Measurements from ENCODE around the gene PTX4. TPM values are rescaled to one million over a fixed set of nuclear protein-coding genes. Genes with fewer than 3 reads are reported as not detected.
"Not testable (repeated sequence)": the region's sequence is repeated elsewhere in the genome, so short reads cannot be mapped to it uniquely, and the experiment has no call there.

PTX4 gene
- total RNA-seq, 2 experiments from 2014 or later: not detected

DNA sequence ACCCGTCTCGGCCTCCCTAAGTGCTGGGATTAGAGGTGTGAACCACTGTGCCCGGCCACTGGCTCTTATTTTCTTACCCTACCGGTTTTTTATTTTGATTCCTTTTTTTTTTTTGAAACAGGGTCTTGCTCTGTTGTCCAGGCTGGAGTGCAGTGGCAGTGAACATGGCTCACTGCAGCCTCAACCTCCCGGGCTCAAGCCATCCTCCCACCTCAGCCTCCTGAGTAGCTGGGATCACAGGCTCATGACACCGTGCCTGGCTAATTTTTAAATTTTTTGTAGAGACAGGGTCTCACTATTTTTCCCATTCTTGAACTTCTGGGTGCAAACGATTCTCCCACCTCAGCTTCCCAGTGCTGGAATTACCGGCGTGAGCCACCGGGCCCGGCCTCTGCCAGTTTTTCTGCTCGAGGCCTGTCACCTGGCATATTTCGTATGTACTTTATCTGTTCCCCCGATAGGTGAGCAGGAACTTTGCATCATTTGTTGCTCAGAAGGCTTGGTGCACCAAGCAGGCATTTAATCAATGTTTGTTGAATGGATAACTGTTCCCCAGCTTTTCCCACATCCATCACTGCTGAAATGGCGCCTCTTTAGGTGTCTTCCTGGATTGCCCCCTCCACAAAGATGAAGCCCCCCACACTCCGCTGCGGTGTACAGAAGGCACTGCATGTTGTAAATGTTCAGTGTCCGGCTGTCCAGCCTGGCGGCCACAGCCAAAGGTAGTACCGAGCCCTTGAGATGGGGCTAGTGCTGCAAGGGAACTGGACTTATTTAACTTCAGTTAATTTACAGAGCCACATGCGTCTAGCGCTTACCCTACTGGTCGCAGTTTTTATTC, 3.6 kb upstream of the PTX4 start:
- Mint-ChIP-seq H3K4me3 (peak overlapping the region; percentile 94), H3K36me3 (no peaks in the 10 kb centered on the region), H3K4me1 (peaks cover 8% of the 10 kb centered on the region), H3K9me3 (no peaks in the 10 kb centered on the region), H3K27me3 (no peaks in the 10 kb centered on the region), H3K27ac (peak overlapping the region; percentile 98)
- ATAC-seq (ENCODE audit: low read depth) (no peak), DNase-seq (no peak)
- POLR2A ChIA-PET: interaction anchor here (0.5 to 3.5 kb wide), 10 partner anchors 10 to 280 kb away, joined by 3 to 26 read pairs (median 5); partner anchors contain the start of genes EME2, MAPK8IP3, MRPS34 and TMEM204

- no peak overlapping the region for H3K4me3 Mint-ChIP-seq
- H3K27ac Mint-ChIP-seq: no peak overlapping the region
- POLR2A ChIA-PET: interaction anchor here (3.5 kb wide), 1 partner anchor 71 kb away, joined by 26 read pairs; the partner anchor contains the start of gene UQCC4
- no peaks in the 10 kb centered on the region for H3K9me3 Mint-ChIP-seq
- DNase-seq (no peak), ATAC-seq (ENCODE audit: low read depth) (no peak)
- no peaks in the 10 kb centered on the region for H3K27me3 Mint-ChIP-seq
- no peaks in the 10 kb centered on the region for H3K36me3 Mint-ChIP-seq
- peaks cover 8% of the 10 kb centered on the region for H3K4me1 Mint-ChIP-seq
These were observed 2.6 kb upstream of the PTX4 start for GRCh38 chr16:1491327-1491726.

DNA sequence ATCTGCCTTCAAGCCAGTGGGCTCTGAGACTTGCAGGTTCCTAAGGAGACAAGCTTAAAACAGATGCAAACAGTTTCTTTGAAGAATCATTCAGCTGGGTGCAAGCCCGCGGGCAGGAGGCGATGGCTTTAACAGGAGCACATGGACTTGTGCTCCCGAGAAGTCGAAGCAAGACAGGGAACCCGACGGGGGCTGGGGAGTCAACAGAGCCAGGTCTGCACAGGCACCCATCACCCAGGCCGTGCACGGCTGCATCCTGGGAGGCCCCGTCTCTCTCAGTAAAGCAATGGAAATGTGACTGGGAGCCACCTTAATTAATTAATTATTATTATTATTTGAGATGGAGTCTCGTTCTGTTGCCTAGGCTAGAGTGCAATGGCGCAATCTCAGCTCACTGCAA, 333 bp upstream of the PTX4 start:
- POLR2A ChIA-PET: no interaction called here
- Mint-ChIP-seq H3K27ac (no peak overlapping the region), H3K27me3 (no peaks in the 10 kb centered on the region), H3K4me1 (peaks cover 8% of the 10 kb centered on the region), H3K4me3 (no peak overlapping the region), H3K36me3 (no peaks in the 10 kb centered on the region), H3K9me3 (no peaks in the 10 kb centered on the region)
- no peak for ATAC-seq (ENCODE audit: low read depth)
- no peak for DNase-seq

DNA sequence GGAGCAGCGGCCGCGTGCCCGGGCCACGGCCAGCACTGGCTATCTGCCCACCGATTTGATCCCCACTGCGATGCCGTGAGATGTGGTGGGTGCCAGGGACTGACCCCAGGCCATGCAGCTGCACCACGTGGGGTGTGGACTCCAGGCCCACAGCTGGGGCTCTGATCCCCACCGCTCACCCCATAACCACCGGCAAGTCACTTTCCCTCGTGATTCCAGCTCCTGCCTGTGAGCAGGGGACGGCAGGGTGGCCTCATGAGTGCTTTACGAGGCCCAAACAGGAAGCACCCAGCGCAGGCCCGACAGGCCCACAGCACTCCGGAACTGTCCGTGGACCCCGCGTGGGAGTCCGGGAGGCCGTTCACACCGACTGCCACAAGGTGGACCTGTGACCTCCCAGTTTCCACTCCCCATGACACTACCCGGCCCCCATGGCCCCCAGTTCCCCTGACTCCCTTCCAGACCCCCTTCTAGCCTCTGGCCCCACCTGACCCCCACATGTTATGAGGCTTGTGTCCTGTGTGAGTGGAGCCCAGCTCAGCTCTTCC, 616 bp downstream of the PTX4 start:
- ATAC-seq (ENCODE audit: low read depth): no peak
- H3K27me3 Mint-ChIP-seq: no peaks in the 10 kb centered on the region
- POLR2A ChIA-PET: no interaction called here
- no peak for DNase-seq
- H3K36me3 Mint-ChIP-seq: no peaks in the 10 kb centered on the region
- H3K4me1 Mint-ChIP-seq: peaks cover 8% of the 10 kb centered on the region
- no peak overlapping the region for H3K27ac Mint-ChIP-seq
- H3K4me3 Mint-ChIP-seq: no peak overlapping the region
- H3K9me3 Mint-ChIP-seq: no peaks in the 10 kb centered on the region

GRCh38 chr16:1487395-1488053, 1.2 kb downstream of the PTX4 start:
- H3K36me3 Mint-ChIP-seq: no peaks in the 10 kb centered on the region
- DNase-seq (no peak), ATAC-seq (ENCODE audit: low read depth) (no peak)
- H3K27ac Mint-ChIP-seq: no peak overlapping the region
- no peaks in the 10 kb centered on the region for H3K9me3 Mint-ChIP-seq
- H3K4me1 Mint-ChIP-seq: peaks cover 3% of the 10 kb centered on the region
- H3K4me3 Mint-ChIP-seq: no peak overlapping the region
- POLR2A ChIA-PET: no interaction called here
- no peaks in the 10 kb centered on the region for H3K27me3 Mint-ChIP-seq

GRCh38 chr16:1486551-1487390, 2.0 kb downstream of the PTX4 start:
- no peak overlapping the region for H3K27ac Mint-ChIP-seq
- POLR2A ChIA-PET: no interaction called here
- H3K9me3 Mint-ChIP-seq: no peaks in the 10 kb centered on the region
- DNase-seq (no peak), ATAC-seq (ENCODE audit: low read depth) (no peak)
- no peaks in the 10 kb centered on the region for H3K4me1 Mint-ChIP-seq
- H3K4me3 Mint-ChIP-seq: no peak overlapping the region
- H3K27me3 Mint-ChIP-seq: no peaks in the 10 kb centered on the region
- no peaks in the 10 kb centered on the region for H3K36me3 Mint-ChIP-seq

DNA sequence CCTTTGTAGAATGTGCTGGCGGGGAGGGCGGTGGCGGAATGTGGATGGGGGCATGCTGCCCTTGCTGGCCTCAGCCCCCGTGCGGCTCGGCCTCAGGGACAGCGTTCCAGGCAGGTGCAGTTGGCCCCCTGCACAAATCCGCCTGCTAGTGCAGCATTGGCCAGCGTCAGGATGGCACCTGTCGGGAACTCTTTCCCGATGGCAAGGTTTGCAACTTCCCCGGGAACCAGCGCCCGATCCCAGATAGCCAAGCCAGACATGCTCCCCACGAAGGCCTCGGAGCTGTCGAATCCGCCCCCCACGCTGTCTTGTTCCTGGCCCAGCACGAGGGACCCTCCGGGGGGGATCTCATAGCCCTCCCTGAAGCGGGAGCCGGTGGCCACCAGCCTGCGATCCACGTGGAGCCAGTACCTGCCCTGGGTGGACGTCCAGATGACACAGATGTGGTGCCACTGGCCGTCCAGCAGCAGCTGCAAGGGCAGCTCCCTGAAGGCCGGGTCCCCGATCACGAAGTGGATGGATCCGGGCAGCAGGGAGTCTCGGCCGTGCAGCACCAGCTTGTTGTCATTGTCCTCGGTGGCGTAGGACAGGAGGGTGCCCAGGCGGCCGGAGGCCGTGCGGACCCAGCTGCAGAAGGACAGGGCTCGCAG, 2.8 kb downstream of the PTX4 start:
- no peak overlapping the region for H3K4me3 Mint-ChIP-seq
- DNase-seq: no peak
- H3K27ac Mint-ChIP-seq: no peak overlapping the region
- H3K9me3 Mint-ChIP-seq: no peaks in the 10 kb centered on the region
- POLR2A ChIA-PET: interaction anchor here (0.6 kb wide), 1 partner anchor 1268 kb away, joined by 4 read pairs; no protein-coding TSS in a partner anchor
- no peaks in the 10 kb centered on the region for H3K36me3 Mint-ChIP-seq
- no peaks in the 10 kb centered on the region for H3K27me3 Mint-ChIP-seq
- no peak for ATAC-seq (ENCODE audit: low read depth)
- peaks cover 1% of the 10 kb centered on the region for H3K4me1 Mint-ChIP-seq

- POLR2A ChIA-PET: interaction anchor here (0.8 kb wide), 1 partner anchor 11 kb away, joined by 4 read pairs; no protein-coding TSS in a partner anchor
- no peaks in the 10 kb centered on the region for H3K36me3 Mint-ChIP-seq
- no peak overlapping the region for H3K4me3 Mint-ChIP-seq
- ATAC-seq (ENCODE audit: low read depth) (no peak), DNase-seq (no peak)
- H3K27ac Mint-ChIP-seq: no peak overlapping the region
- no peaks in the 10 kb centered on the region for H3K9me3 Mint-ChIP-seq
- H3K27me3 Mint-ChIP-seq: no peaks in the 10 kb centered on the region
- H3K4me1 Mint-ChIP-seq: peaks cover 1% of the 10 kb centered on the region
These were observed 6.6 kb downstream of the PTX4 start for GRCh38 chr16:1481906-1482835.

DNA sequence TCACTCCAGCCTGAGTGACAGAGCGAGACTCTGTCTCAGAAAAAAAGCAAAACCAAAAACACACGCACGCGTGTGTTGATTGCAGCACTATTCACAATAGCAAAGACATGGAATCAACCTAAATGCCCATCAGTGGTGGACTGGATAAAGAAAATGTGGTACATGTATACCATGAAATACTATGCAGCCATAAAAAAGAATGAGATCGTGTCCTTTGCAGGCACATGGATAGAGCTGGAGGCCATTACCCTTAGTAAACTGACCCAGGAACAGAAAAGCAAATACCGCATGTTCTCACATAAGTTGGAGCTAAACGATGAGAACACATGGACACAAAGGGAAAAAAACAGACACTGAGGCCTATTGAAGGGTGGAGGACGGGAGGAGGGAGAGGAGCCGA, 9.8 kb downstream of the PTX4 start:
- ATAC-seq (ENCODE audit: low read depth); DNase-seq; H3K9me3 Mint-ChIP-seq; H3K4me3 Mint-ChIP-seq; H3K36me3 Mint-ChIP-seq; H3K27ac Mint-ChIP-seq; H3K4me1 Mint-ChIP-seq; H3K27me3 Mint-ChIP-seq: not testable (repeated sequence)
- POLR2A ChIA-PET: interaction anchor here (1.1 kb wide), 1 partner anchor 14 kb away, joined by 4 read pairs; the partner anchor contains the start of gene TELO2

DNA sequence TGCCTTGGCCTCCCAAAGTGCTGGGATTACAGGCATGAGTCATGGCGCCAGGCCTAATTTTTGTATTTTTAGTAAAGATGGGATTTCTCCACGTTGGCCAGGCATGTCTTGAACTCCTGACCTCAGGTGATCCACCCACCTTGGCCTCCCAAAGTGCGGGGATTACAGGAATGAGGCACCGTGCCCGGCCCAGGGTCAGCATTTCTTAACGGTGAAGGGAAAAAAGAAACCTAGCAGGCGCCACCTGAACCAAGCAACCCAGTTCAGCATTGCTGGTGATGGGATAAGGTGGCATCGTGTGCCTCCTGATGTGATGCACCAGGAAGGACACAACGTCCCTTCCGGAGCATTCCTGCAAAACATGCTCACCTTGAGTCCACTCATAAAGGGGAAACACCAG, 11.7 kb downstream of the PTX4 start:
- Mint-ChIP-seq H3K27me3 (no peaks in the 10 kb centered on the region), H3K4me1 (peaks cover 17% of the 10 kb centered on the region), H3K27ac (no peak overlapping the region), H3K9me3 (no peaks in the 10 kb centered on the region), H3K36me3 (no peaks in the 10 kb centered on the region), H3K4me3 (no peak overlapping the region)
- DNase-seq (no peak), ATAC-seq (ENCODE audit: low read depth) (no peak)
- POLR2A ChIA-PET: interaction anchor here (1.5 kb wide), 1 partner anchor 97 kb away, joined by 3 read pairs; no protein-coding TSS in a partner anchor

- Mint-ChIP-seq H3K4me1 (peaks cover 15% of the 10 kb centered on the region), H3K27ac (peak overlapping the region; percentile 87), H3K4me3 (peak overlapping the region; percentile 88), H3K9me3 (no peaks in the 10 kb centered on the region), H3K27me3 (no peaks in the 10 kb centered on the region), H3K36me3 (no peaks in the 10 kb centered on the region)
- no peak for DNase-seq
- POLR2A ChIA-PET: interaction anchor here (0.6 to 1.3 kb wide), 4 partner anchors 17 to 60 kb away, joined by 3 to 6 read pairs (median 3); partner anchors contain the start of genes TELO2 and UQCC4
- no peak for ATAC-seq (ENCODE audit: low read depth)
These were observed 13.1 kb downstream of the PTX4 start for GRCh38 chr16:1475552-1476114.
